HL-60/S4 treated with retinoic acid at 250 ng/mL for 4 days and 3 days (cell line): ENCODE data around the gene NUDT13.

Experiments used
- in situ Hi-C: fragments of 300-500 bp; cut with MboI; formaldehyde crosslinking; loops from 2 replicates; pipeline ENCODE4 v1.7.0; 2022; ENCODE audit warnings: low sequenced_read_pairs

NUDT13 gene

DNA sequence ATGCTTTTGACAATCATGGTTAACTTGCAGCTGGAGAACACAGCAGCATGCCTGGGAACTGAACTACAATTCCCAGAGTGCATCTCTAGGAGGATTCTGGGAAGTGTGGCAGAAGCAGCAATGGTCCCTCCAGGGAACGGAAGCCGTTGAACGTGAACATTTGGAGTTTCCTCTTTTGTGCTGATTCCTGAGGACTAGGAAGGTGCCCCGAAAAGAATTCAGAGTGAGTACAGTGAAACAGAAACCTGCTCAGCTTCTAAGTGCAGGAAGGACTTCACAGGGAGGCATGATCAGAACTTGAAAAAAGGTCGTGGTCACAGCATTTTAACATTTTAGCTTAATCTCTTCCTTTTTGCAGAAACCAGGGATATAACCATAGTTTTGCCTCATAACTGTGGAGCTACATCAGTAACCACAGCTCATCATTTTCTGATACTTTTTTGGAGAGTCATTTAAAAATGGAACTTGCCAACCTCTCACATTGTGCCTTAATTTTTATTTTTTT lies at the start of gene NUDT13:
NUDT13 (plus strand) TSS at position 111 of the 505 bp plus-strand sequence. CDS start 3,911 bp downstream, outside the sequence.
- in situ Hi-C loops: no loop called here

GRCh38 chr10:73060738-73061635 lies 49.3 kb upstream of the NUDT13 start:
- in situ Hi-C loops: loop anchor here (25.0 kb wide), 1 partner anchor 699 kb away; the partner anchor contains the start of gene DNAJB12

- in situ Hi-C loops: loop anchor here (25.0 kb wide), 1 partner anchor 699 kb away; the partner anchor contains the start of gene DNAJB12
Measured at GRCh38 chr10:73061743-73062142, 48.5 kb upstream of the NUDT13 start.

DNA sequence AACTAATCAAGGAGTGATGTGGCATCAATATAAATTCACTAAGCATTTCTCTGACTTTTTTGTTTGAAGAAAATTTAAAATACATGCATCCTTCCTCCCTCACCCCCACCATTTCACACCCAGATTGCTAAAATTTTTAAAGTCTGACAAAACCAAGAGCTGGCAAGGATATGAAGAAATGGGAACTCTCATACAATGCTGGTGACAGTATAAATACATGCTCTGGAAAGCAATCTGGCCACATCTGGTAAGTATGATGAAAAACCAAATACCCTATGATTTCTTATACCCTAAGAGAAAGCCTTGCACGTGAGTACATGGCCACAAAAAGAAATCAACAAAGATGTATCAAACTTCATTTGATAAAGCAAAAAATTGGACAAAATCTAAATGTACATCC lies 44.8 kb upstream of the NUDT13 start:
- in situ Hi-C loops: loop anchor here (25.0 kb wide), 1 partner anchor 703 kb away; the partner anchor contains the start of gene DNAJB12

- in situ Hi-C loops: loop anchor here (25.0 kb wide), 1 partner anchor 711 kb away; the partner anchor contains the start of gene DNAJB12
Measured at GRCh38 chr10:73073627-73074026, 36.6 kb upstream of the NUDT13 start.

DNA sequence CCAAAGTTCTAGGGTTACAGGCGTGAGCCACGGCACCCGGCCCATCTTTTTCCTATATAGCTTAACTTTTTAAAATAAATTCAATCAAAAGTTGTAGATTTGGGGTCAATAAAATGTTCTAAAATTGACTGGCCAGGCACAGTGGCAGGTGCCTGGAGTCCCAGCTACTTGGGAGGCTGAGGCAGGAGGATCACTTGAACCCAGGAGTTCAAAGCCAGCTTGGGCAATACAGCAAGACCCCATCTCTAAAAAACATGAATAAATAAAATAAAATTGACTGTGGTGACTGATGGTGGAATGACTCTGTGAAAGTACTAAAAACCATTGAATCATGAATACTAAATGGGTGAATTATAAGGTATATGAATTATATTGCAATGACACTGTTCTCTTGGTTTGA lies 34.4 kb upstream of the NUDT13 start:
- in situ Hi-C loops: no loop called here

DNA sequence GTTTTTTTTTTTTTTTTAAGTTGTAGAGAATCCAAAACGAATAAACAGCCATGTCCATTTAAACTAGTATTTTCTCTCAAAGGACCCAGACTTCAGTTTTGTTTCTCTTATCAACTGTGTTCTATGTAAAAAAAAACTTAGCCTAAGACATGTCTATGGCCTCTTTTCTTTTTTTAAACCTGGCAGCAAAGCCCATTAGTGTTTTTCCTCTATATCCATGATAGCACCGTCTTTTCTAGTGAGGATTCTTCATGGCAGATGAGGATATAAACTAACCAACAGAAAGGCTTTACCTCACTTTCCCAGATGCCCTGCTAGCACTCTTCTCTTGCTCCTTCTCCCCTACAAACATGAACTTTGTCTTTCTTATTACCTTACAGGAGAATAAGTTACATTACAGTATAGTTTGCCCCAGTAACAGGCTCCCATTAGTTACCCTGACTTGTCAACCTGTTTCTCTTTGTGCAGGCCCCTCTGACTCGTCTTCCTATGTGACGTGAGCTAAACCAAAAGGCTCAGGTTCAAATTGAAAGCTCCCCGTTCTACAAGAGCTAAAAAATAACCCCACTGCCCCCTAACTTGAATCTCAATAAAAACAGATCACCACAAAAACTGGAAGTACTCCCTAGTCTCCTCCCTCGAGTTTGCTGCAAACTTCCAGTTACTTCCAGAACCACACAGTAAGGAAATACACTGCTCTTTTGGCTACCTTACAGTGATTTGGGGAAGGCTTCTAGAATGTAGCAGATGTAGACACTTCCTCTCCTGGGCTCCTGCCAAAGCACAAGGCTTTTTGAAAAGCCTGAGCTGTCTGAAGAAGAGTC lies 33.7 kb upstream of the NUDT13 start:
- in situ Hi-C loops: no loop called here

DNA sequence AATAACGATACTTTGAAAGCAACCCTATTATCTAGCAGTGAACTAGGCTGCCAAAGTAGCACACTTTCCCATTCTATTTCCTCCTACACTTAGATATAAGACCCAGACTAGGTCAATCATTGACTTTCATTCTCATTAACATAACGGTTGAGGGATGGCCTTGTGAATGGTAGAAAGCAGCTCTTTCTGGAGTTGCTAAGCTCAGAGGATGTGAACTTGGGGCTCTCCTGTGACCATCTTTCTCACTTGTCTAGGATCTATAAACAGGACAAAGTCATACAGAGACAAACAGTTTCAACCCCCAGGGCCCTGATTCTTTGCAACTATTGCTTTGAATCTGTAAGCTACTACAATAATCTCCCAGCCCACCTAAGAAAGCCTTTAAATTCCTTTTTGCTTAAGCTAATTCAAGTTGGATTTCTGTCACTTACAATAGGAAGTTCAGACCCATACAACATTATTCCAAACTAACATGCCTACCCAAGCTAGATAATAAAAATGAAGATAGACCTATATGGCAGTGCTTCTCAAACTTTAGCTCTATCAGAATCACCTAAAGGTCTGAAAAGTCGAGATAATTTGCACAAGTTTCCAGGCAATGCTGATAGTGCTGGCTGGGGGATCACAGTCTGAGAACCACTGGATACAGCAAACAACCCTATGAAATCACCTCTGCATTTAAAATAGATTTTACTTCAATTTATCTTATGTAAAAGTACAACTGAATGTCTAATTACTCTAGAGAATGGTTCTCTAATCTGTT lies 30.3 kb upstream of the NUDT13 start:
- in situ Hi-C loops: no loop called here

DNA sequence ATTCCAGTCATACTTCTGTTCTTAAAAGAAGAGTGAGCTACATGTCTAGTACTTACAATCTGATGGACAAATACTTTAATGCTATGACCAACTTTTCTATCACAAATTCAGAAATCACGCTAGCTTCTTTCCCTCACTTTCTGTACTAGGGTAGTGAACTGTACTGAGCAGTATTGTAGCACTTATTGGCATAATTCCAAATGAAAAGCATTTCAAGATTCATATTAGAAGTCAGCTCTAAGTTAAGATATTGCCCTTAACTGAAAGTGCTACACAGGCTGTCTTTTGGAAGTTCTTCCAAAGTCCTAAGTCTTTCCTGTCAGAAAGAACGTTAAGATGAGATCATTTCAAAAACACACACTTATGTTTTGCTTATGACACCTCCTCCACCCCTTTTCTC lies 27.0 kb upstream of the NUDT13 start:
- in situ Hi-C loops: no loop called here

DNA sequence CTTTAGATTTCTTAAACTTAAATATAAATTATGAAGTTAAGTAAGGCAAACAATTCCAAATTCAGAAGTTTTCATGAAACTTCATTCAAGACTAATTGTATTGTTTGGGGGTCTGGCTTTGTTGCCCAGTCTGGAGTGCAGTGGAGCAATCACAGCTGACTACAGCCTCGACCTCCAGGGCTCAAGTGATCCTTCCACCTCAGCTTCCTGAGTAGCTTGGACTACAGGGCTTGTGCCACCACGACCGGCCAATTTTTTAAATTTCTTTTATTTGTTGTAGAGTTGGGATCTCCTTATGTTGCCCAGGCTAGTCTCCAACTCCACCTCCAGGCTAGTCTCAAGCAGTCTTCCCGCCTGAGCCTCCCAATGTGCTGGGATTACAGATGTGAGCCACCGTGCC lies 26.0 kb upstream of the NUDT13 start:
- in situ Hi-C loops: no loop called here

GRCh38 chr10:73086816-73087215 lies 23.4 kb upstream of the NUDT13 start:
- in situ Hi-C loops: no loop called here

DNA sequence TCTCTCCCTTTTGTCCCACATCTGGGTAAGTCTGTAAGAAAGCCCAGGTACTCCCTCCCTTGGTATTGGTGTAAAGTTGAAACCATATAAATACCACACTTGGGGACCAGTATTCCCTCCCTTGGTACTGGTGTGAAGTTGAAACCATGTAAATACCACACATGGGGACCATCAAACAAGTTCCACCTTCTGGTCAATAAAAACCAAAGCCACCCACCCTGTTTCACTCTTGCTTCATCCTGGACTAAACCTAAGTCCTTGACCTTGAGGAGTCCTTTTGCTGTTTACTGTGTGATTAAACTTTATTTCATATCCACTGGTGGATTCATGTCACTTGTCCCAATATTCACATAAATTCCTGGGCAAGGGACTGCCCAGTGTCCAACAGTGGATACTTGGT lies 22.0 kb upstream of the NUDT13 start:
- in situ Hi-C loops: no loop called here

DNA sequence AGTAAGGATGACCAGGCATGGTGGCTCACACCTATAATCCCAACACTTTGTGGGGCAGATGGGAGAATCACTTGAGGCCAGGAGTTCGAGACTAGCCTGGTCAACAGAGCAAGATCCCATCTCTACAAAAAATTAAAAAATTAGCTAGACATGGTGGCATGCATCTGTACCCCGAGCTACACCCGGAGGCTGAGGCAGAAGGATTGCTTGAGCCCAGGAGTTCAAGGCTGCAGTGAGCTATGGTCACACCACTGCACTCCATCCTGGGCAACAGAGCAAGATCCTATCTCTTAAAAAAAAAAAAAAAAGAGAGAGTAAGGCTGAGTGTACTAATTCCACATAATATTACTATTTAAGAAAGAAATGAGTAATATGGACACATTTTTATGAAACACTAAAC lies 17.4 kb upstream of the NUDT13 start:
- in situ Hi-C loops: no loop called here

DNA sequence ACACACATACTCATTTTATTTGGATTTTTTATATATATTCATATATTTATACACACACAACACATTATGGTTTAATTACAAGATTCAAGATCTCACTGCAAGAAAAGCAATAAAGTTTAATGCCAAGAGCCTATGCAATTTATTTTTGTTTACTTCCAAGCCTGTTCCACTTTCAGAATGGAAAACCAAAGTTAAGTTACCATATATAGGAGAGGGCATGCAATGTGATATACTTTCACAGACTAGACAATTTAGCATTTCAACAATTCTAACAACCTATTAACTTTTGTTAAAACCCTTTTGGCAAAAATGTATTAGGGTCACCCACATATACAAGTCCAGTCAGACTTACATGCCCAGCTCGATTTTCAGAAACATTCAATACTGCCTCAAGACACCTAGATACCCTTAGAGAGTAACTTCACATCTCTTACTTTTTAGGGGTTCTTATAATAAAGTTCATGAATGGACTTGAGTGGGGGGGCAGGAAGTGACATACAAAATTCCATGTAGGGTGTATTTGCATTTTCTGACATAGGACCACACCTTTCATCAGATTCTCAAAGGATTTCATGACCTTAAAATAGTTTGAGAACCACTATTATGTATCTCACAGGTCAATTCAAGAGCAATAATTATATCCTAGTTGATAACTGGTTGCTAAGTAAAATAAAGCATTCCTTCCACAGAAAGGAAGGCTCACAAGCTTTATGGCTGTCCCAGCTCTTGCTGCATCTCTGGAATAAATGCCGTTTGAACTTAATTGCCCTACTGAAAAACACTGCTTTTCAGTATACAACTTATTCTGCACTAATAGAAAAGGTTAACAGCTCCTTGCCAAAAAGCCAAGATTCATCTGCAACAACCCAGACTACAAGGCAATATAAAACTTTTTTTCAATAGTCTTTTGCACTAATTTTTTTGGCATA lies 16.1 kb upstream of the NUDT13 start:
- in situ Hi-C loops: no loop called here

- in situ Hi-C loops: no loop called here
Measured at GRCh38 chr10:73094986-73095480, 15.2 kb upstream of the NUDT13 start.

DNA sequence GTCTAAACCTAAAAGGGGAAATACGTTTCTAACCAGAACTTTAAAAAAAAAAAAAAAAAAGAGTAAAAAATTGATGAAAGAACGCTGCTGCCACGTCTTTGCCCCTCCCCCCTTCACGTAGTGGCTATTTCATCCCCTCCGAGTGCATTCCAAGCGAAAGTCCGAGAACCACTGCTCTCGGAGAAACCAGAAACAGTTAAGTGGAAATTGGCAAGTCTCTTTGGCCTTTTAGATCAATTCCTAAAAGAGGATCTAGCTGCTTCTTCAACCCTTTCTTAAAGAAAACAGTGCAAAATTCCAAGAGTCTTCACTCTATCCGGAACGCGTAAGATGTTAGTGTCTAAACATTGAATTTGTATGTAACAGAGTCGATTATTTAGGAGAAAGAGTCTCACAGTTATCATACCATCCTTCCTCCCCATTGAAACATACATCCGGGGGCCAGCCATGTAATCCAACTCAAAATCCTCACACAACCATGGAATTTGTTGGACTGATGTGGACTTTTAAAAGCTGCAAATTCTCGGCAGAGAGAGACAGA lies 14.7 kb upstream of the NUDT13 start:
- in situ Hi-C loops: no loop called here

DNA sequence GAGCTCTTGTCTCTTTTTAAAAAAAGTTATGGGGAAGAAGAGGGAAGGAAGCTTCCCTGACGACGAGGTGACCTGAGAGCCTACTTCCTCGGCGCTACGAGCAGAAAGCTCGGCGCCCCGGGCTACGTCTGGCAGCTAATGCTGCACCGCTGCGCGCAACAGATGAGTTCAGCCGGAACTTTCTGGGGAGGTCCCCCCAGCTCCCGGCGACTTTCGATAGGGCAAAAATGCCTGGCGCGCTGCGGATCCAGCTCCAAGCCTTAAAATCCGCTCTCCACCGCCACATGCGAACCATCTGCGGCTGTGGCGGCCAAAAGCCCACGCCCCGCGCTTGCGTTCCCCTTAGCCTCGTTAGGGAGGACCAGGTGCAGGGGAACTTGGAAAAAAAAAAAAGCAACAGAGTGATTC lies 14.2 kb upstream of the NUDT13 start:
- in situ Hi-C loops: no loop called here

DNA sequence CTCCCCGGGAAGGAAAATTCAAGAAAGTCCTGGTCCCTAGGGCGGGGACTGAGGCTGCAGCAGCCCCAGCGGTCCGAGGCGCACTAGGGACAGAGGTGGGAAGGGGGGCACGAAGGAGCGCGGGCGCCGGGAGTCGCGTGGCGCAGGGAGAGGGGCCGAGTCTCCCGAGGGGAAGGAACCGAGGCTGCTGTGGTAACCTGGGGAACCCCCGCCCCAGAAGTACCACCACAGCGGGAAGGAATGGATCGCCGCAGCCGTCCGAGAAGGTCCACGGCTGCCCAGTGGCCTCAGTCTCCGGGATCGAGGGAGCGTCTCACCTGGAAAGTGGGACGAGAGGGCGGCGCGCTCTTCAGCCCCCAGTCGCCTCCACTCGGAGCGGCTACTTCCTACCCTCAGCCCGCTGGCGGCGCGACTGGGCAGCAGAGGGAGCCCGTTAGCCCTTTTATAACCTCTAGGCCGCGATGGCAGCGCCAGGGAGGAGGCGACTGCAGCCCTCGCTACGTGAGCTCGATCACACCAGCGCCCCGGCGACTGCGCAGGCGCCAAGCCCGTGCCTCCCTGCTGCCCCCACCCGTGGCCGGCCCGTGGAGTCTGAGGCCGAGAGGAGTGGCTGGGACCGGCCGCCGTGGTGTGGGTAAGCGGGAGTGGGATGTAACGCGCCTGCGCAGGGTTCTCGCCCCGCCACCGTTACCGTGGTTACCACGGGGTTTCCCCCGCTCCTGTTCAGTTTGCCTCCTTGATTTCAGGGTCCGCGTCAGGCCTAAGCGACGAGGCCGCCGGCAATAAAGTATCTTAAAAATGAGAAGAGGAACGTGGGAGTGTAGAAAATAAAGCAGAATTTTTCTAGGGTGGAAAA lies 13.6 kb upstream of the NUDT13 start, which contains the start of gene P4HA1:
P4HA1 (minus strand) TSS at position 418 of the 856 bp plus-strand sequence. CDS start 21,983 bp downstream, outside the sequence.
- in situ Hi-C loops: no loop called here
